ENCODE measurements around the gene ALG11. TPM values are rescaled to one million over a fixed set of nuclear protein-coding genes. Genes with fewer than 3 reads are reported as not detected.

ALG11 gene
- 8.9 and 16.5 TPM in 2 replicates for total RNA-seq

GRCh38 chr13:52011632-52012511, at the start of gene ALG11:
Gene ALG11 (plus strand): TSS chr13:52012398. CDS start chr13:52012419, 21 bp downstream.

DNA sequence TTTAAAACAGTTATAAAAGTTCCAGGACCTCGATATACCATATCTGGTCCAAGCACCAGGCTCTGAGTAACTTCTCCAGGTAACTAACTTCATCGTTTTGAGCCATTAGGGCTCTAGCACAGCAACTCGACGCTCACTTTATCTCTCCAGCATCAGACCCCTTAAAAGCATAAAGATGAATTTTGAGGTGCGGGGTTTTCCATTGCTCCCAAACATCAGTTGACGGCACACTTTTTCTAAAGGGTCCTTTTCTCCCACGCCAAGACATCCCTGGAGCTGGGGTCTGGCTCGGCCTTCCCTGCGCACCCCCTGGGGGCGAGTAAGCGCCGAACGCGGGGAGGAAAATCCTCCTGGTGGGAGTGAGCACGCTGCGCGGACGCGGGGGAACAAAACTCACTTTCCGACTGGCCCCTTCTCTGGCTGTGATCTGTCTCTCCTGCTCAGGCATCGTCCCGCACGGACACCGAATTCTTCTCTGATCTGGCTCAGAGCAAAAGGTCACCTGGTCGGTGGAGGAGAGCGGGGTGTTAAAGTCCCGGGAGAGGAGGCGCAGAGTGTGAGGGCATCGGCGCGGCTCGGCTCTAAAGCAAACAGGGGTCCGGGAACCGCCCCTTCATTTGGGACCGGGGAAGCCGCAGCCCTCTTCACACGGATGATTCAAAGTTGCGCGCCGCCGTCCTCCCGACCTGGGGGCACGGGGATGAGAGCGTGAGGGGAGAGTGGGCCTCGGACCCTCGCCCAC, 1.1 kb upstream of the ALG11 start, which contains the start of gene ATP7B:
ATP7B (minus strand) TSS at position 561 of the 742 bp plus-strand sequence; CDS start at position 448, 113 bp downstream.

GRCh38 chr13:52024481-52024880, 12.3 kb downstream of the ALG11 start, which contains the start of gene UTP14C:
Gene UTP14C (plus strand): TSS chr13:52024691. CDS start chr13:52028805, 4,114 bp downstream.

Other genes starting within 250 kb of the ALG11 start
- gene DHRS12, start 208.2 kb upstream of the ALG11 start, total RNA-seq = 3.9 and 4.2 TPM in 2 replicates
- gene TMEM272, start 167.2 kb upstream of the ALG11 start, total RNA-seq = not detected in 2 replicates
- not detected in 2 replicates for gene CCDC70, start 150.4 kb upstream of the ALG11 start, total RNA-seq
- 1.8 TPM in 2 replicates for gene ATP7B, start 948 bp upstream of the ALG11 start, total RNA-seq
- gene UTP14C, start 12.3 kb downstream of the ALG11 start, total RNA-seq = 5.8 and 8.1 TPM in 2 replicates
- 0.34 TPM in 1 of 2 replicates, not detected in the other for gene NEK5, start 116.7 kb downstream of the ALG11 start, total RNA-seq
- gene NEK3, start 147.2 kb downstream of the ALG11 start, total RNA-seq = 10.4 and 11.1 TPM in 2 replicates